Stomach (tissue), 4 donors: ENCODE data around the gene HOXD3.

Source experiments
- CTCF ChIP-seq, 7 experiments: fragments of 450-650 bp in 4 of 7; fragments of 200-600 bp in 3 of 7; sonication (generic) in 3 of 7; IDR thresholded peaks; one replicate each; pipeline ENCODE4 v1.5.1; 2016 to 2019; ENCODE audit warnings: antibody characterized with exemption in 7 of 7, control low read depth in 2 of 7, mild to moderate bottlenecking in 1 of 7
- EP300 ChIP-seq: sonication (generic); formaldehyde crosslinking; IDR thresholded peaks from one replicate; pipeline ENCODE4 v1.6.1; 2017; ENCODE audit warnings: antibody characterized with exemption
- POLR2A ChIP-seq, 4 donors: fragments of 450-650 bp; IDR thresholded peaks; one replicate each; pipeline ENCODE4 v1.6.1; 2016; ENCODE audit warnings: antibody characterized with exemption in 4 of 4, control low read depth in 2 of 4, mild to moderate bottlenecking in 1 of 4, moderate library complexity in 1 of 4

- no peak for TF ChIP-seq CTCF (IDR thresholded peaks at IDR 0.05)
- no peak for TF ChIP-seq POLR2A (IDR thresholded peaks at IDR 0.05)
- TF ChIP-seq EP300 = no peak
Observed at GRCh38 chr2:176130957-176131847, 25.9 kb upstream of the HOXD3 start.
